HepG2 (cell line): ENCODE results near the gene ETFDH. TPM values are rescaled to one million over a fixed set of nuclear protein-coding genes. Genes with fewer than 3 reads are reported as not detected.
A peak's percentile ranks its signal among the peaks of the same experiment; 100 is the strongest.

Experiments used
- ATRX ChIP-seq: sonication (generic); formaldehyde crosslinking; IDR thresholded peaks from 2 replicates; pipeline ENCODE4 v1.4.0; 2020; ENCODE audit warnings: missing genetic modification reagents, borderline replicate concordance
- FUBP1 ChIP-seq: sonication (generic); formaldehyde crosslinking; IDR thresholded peaks from 2 replicates; pipeline ENCODE4 v1.5.1; 2020; ENCODE audit warnings: missing genetic modification reagents, mild to moderate bottlenecking, borderline replicate concordance
- HDAC2 ChIP-seq: sonication (generic); formaldehyde crosslinking; IDR thresholded peaks from 2 replicates; pipeline ENCODE4 v1.4.0; 2020; ENCODE audit warnings: missing genetic modification reagents
- JUNB ChIP-seq: sonication (generic); formaldehyde crosslinking; IDR thresholded peaks from 2 replicates; pipeline ENCODE4 v1.8.0; 2022; ENCODE audit warnings: missing genetic modification reagents, mild to moderate bottlenecking, borderline replicate concordance
- KLF6 ChIP-seq: IDR thresholded peaks from 2 replicates; pipeline ENCODE4 v1.8.0; 2016; ENCODE audit warnings: missing biosample characterization, missing genetic modification reagents
- NFYB ChIP-seq: sonication (generic); formaldehyde crosslinking; IDR thresholded peaks from 2 replicates; pipeline ENCODE4 v1.4.0; 2020; ENCODE audit warnings: missing genetic modification reagents
- NKX3-1 ChIP-seq: sonication (generic); formaldehyde crosslinking; IDR thresholded peaks from 2 replicates; pipeline ENCODE4 v1.5.0; 2020; ENCODE audit warnings: missing genetic modification reagents
- NONO ChIP-seq, 2 experiments: fragments of 450-650 bp in 1 of 2; sonication (generic) in 1 of 2; formaldehyde crosslinking in 1 of 2; IDR thresholded peaks in 1 of 2; conservative IDR thresholded peaks in 1 of 2; 2 replicates each; pipeline versions ENCODE4 v1.6.1 to v1.8.0; 2017 to 2022; ENCODE audit warnings: mild to moderate bottlenecking in 1 of 2, missing genetic modification reagents in 1 of 2, moderate library complexity in 1 of 2
- PCBP1 ChIP-seq: fragments of 200-400 bp; formaldehyde crosslinking; IDR thresholded peaks from 2 replicates; pipeline ENCODE4 v1.6.1; 2017; ENCODE audit warnings: mild to moderate bottlenecking, low read depth, low read length, borderline replicate concordance
- RERE ChIP-seq: IDR thresholded peaks from 2 replicates; pipeline ENCODE4 v1.6.1; 2016; ENCODE audit warnings: low read depth, missing genetic modification reagents, missing compliant biosample characterization
- SMARCC2 ChIP-seq: fragments of 450-650 bp; IDR thresholded peaks from 2 replicates; pipeline ENCODE4 v1.6.1; 2017; ENCODE audit warnings: antibody characterized with exemption, mild to moderate bottlenecking
- USF2 ChIP-seq, 2 experiments: sonication (generic) in 1 of 2; formaldehyde crosslinking in 1 of 2; IDR thresholded peaks; 2 replicates each; pipeline versions ENCODE4 v1.5.1 to v1.6.1; 2011 to 2020; ENCODE audit warnings: borderline replicate concordance in 1 of 2, low read depth in 1 of 2, low read length in 1 of 2, mild to moderate bottlenecking in 1 of 2, missing genetic modification reagents in 1 of 2, moderate library complexity in 1 of 2
- ZBTB14 ChIP-seq: sonication (generic); formaldehyde crosslinking; IDR thresholded peaks from 2 replicates; pipeline ENCODE4 v1.4.0; 2020; ENCODE audit warnings: missing genetic modification reagents
- ZNF256 ChIP-seq: sonication (generic); formaldehyde crosslinking; conservative IDR thresholded peaks from 2 replicates; pipeline ENCODE4 v1.4.0; 2020; ENCODE audit warnings: missing genetic modification reagents
- ZNF317 ChIP-seq: sonication (generic); formaldehyde crosslinking; IDR thresholded peaks from 2 replicates; pipeline ENCODE4 v1.5.0; 2020; ENCODE audit warnings: mild to moderate bottlenecking, missing genetic modification reagents
- ZNF670 ChIP-seq: sonication (generic); formaldehyde crosslinking; IDR thresholded peaks from 2 replicates; pipeline ENCODE4 v1.8.0; 2022; ENCODE audit warnings: mild to moderate bottlenecking, missing genetic modification reagents, borderline replicate concordance
- polyA plus RNA-seq, 8 experiments: library from polyadenylated mRNA; depleted of rRNA in 3 of 8; stranded (reverse) in 7 of 8; unstranded in 1 of 8; fragments of >200 nt; fragmentation: Illumina TruSeq in 4 of 8; extraction: Trizol in 4 of 8; gene quantifications; 2 replicates each; pipeline versions ENCODE4 v1.2.1 to v1.2.3, GENCODE V29; 2011 to 2016; ENCODE audit warnings: low read depth in 4 of 8, missing spikeins in 1 of 8, mixed read lengths in 1 of 8; ENCODE audit not compliant: insufficient read depth in 1 of 8
- total RNA-seq, 5 experiments: library from RNA; depleted of rRNA; stranded (reverse); fragments of >200 nt; fragmentation: Illumina TruSeq; extraction: Trizol; gene quantifications; 2 replicates each; pipeline ENCODE4 v1.2.3, GENCODE V29; 2016; ENCODE audit warnings: low read depth in 1 of 5

ETFDH gene
- total and polyA plus RNA-seq, 2 of the 13 experiments (the other 11 are each of a cell fraction or from before 2014, with no cell fraction given) = 14.7 to 17.8 TPM

- TF ChIP-seq USF2 (IDR thresholded peaks at IDR 0.05; ENCODE audit: low read depth, low read length) (no peak), USF2 (CRISPR knock-in tag; IDR thresholded peaks at IDR 0.05; ENCODE audit: borderline replicate concordance) (no peak), KLF6 (peak; percentile 76), NFYB (CRISPR knock-in tag) (no peak), JUNB (CRISPR knock-in tag) (no peak; the same call in 1 of the 2 replicates), ZBTB14 (CRISPR knock-in tag) (no peak), NKX3-1 (CRISPR knock-in tag) (peak; percentile 88; the same call in 1 of the 2 replicates), PCBP1 (no peak), RERE (CRISPR knock-in tag) (0 out of 2 replicates have a peak, but pooled peaks have one; percentile 36), FUBP1 (no peak), NONO (IDR thresholded peaks at IDR 0.05) (no peak), NONO (CRISPR knock-in tag; conservative IDR thresholded peaks at IDR 0.05) (peak; percentile 88), SMARCC2 (no peak), ATRX (CRISPR knock-in tag) (no peak), ZNF256 (CRISPR knock-in tag) (peak; percentile 76), ZNF670 (peak; percentile 52; the same call in 1 of the 2 replicates), ZNF317 (CRISPR knock-in tag) (no peak; the same call in 1 of the 2 replicates), HDAC2 (CRISPR knock-in tag) (peak; percentile 75)
Measured at GRCh38 chr4:158722917-158723793, 51.1 kb downstream of the ETFDH start, which contains the start of gene PPID (continued).
